NCI-H2081 (cell line): ENCODE results near the gene PARN.
A peak's percentile ranks its signal among the peaks of the same experiment; 100 is the strongest.

Source experiments
- DNase-seq, 2 experiments: peaks; one replicate each; lab custom pipeline; 2025; lab: John Stamatoyannopoulos, UW

Gene PARN

DNA sequence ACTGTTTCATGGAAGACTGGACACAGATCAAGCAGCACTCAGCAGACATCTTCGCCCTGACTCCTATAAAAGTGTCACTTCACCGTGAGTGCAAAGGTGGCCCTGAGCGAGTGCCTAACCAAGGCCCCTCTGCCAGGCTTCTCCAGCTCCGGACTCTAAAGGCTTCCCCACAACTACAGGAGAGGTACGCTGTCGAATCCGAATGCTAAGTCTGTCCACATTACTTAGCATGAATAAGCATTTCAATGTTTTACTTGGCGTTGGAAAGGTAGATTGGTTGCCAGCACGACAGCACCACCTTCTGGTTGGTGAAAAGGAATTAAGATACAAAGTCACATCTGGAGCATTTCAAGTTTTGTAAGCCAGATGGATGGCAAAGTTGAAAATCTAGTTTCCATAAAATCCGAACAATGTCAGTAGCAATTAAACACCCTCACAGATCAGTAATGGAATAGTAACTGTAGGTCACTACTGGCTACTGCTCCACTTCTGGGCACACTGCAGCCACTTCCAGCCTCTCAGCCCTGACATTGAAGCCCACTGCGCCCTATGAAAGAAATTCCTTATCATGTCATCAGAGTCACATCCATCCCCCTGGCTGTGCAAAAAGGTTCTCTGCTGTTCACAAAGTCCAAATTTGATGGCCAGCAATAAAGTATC, 100.9 kb downstream of the PARN start:
- peak; percentile 57 to 75 for DNase-seq

DNA sequence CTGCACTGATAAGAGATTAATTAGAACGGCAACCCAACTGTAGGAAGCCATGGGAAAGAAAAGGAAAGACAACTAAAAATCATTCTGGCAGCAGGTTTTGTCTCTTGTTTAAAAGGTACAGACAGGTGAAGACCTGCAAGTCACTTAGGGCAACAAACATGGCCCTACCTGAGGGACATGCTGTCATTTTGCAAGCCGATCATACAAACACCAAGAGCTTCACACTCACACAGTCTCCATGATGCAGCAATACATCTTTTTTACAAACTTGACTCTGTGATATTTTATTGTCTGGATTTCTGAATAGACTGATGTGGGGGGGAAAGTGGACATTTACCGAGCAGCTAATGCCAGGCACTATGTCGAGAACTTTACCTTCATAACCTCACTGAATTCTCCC, 101.8 kb downstream of the PARN start:
- no peak for DNase-seq

DNA sequence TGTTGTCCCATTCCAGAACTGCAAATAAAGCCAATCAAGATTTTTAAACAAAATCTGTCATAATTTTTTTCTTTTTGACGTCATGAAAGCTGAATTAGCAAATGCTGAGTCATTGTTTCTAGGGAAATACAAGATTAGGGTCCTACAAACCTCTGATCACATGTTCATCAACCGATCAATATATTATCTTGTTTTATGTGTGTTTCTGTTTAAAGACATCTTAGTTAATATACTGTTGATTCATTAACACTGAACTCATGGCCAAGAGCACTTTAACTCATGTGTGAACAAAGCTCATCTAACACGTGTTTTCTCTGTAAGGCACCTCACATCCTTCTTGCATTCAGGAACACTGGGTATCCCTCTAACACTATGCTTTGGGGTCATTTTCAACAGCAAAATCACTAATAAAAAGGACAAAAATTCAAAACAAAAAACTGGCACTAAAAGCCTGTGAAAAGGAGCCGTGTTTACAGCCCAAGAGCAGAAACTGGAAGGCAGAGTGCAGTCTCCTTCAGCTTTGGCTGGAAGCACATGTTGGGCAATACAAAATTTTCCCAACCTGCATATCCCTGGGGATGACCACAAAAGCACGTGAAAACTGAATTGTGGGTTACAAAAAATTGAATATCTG, 102.5 kb downstream of the PARN start:
- no peak for DNase-seq

DNA sequence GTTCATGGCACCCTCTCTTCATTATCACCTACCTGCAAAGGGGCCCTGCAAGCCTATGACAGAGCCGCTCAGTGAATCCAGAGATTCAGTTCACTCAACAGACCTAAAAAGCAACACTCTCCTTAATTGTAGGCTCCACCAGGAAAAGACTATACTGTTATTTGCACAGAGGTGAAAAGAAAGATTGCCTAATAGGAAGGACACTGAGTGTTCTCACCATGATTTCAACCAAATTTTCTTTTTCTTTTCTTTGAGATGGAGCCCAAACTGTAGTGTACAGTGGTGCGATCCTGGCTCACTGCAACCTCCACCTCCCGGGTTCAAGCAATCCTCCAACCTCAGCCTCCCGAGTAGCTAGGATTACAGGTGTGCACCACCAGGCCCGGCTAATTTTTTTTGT, 104.5 kb downstream of the PARN start:
- no peak for DNase-seq

DNA sequence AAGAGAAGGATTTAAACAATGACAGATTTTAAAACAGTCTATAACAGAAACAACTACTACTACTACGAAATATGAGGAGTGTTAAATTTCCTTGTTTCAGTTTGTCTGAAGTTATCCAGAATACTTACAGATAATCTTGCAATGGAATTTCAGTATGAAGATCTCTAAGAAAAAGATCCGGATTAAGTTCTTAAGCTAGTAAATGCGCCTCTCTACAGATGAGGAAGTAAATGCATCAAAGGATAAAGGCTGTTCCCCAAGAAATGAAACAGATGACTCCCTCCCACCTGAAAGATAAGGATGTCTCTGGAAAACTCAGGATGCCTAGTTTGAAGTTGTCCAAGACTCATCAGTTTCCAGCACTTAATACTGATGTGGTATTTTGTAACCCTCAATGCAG, 105.1 kb downstream of the PARN start:
- DNase-seq = no peak

DNA sequence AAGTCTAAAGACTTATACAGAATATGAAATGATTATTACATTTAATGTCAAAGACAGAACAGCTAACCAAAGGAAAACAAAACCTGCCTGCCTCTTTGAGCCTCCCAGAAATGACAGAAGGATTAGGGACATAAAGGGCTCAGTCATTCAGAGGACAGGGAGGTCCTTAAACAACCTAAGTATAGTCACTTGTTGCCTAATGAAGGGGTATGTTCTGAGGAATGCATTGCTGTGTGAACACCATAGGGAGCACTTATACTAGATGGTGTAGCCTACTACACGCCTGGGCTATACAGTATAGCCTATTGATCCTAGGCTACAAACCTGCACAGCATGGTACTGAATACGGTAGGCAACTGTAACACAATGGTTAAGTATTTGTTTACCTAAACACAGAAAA, 106.4 kb downstream of the PARN start:
- no peak for DNase-seq

DNA sequence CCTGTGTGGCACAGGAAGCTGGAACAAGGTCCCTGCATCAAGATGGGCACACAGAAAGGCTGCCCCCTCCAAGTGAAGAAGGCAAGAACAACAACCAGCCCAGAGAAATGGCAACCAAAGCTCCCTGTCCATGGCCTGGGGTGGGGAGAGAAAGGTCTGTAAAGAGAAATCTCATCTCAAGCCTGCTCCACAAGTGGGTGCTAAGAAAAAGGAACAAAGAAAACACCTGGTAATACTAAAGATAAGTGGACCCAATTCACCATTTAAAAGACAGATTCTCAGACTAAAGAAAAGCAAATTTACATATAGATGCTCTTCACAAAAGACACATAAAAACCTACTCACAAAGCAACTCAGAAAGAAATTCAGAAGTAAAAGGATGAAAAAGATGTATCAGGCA, 107.4 kb downstream of the PARN start:
- DNase-seq = no peak

DNA sequence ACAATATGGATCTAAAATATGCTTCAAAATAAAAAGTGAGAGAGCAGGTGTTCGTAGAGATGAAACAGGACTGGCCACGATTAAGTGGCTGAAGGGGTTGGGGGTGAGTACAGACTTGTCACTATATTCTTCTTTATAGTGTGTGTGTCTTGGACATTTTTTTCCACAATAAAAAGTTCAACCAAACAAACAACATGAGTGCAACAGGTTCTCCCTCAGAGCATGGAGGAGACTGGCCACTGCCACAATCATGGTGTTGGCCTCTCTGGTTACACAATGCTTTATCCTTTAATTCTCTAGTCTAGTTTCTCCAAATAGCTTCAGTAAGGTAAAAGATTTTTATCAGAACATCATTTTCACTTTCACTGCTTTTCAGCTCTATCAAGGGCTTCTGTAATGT, 109.3 kb downstream of the PARN start:
- DNase-seq = no peak

DNA sequence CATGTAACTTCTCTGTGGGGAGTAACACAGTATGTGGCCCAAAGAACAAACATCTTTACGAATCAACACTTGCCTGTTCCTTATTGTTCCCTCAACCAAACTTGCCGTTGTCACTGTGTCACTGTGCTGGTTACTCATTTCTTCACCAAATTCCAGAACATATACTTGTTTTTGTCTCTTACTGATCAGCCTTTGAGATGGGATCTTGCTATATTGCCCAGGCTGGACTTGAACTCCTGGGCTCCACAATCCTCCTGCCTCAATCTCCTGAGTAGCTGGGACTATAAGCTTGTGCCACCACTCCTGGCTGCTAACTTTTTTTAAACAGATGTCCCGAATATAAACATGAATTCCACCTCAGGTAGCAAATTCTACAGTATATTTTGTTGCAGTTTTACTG, 115.1 kb downstream of the PARN start:
- DNase-seq = no peak

DNA sequence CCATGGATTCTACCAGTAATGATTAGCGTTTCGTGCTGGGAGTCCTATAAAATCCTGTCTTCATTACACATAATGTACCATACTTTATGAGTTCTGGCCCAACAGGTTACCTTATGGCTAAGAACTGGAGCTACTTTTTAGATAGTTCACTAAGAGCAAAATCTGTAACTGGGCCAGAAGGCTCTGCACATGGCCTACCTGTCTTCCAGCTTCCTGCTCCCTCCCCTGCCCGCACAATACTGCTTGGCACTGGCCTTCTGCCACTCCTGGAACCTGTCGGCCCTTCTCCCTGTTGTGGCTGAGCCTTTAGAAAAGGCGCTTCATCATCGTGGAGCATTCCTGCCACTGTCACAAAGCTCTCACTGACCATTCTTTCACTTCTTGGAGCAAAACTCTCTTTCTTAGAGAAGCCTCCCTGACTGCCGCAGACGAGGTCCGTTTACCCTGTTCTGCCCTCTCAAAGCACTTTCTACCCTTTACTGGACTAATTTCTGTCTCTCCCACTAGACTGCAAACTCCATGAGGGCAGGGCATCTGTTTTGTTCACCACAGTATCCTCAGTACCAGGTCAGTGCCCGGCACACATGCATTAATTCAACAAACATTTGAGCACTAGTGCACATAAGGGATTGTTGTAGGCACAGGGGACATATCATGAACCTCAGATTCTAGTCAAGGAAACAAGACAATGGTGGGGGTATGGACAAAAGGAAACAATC, 116.5 kb downstream of the PARN start:
- DNase-seq = no peak

DNA sequence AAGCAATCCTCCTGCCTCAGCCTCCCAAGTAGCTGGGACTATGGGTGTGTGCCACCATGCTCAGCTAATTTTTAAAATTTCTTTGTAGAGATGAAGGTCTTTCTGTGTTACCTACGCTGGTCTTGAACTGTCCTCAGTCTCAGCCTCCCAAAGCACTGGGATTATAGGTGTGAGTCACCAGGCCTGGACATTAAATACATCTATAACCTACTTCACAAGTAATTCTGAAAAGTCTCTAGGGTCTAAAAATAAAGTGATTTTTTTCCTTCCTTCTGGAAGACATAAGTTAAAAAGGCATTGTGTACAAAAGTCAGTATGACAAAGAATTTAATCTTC, 118.3 kb downstream of the PARN start:
- DNase-seq = no peak

DNA sequence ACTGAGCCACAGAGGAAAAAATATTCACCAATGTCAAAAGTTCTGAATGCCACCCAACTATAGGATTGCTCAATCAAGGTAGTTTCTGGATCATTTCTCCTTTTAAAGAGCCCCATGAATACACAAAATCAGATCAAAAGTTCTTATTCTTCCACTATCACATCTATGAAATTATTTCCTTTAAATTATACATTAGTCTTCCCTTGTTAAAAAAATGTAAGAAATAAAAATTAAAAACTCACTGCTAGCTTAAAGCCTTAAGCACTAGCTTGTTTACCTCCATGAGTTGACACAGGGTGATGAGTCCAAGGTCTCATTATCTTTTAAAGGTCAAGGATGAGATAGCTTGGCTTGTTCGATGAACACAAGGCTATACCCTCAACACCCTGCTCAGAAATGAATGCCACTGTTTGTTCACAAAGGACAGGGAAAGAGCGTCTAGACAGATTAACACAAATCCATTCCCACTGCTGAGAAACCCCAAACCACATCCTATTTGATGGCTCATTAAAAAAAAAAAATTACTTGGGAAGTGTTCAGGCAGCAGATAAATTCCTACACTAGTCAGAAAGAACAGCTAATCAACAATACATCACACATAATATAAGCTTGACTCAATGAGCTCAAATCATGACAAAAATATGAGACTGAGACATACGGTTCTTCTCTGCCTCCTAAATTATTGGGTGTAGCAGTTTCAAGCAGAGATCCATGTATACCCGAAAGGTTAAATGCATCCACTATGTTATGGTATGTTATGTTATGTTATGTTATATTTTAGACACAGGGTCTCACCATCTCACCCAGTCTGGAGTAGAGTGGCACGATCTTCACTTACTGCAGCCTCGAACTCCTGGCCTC, 118.9 kb downstream of the PARN start:
- no peak for DNase-seq

DNA sequence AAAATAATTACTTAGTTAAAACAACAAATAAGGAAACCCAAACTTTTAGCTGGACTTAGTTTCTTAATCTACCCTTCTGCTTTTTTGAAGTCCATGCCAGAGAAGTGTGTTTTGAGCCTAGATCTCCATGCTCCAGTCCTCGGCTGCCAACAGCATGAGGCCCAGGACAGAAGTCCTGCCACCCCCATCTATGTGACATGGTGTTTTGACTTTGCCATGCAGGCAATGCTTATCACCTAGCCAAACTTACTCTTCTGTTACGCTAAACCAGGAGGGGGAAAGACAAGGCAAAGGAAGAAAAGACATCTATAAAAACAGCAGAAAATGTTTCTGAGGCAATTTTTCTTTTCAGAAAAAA, 119.5 kb downstream of the PARN start:
- no peak for DNase-seq

DNA sequence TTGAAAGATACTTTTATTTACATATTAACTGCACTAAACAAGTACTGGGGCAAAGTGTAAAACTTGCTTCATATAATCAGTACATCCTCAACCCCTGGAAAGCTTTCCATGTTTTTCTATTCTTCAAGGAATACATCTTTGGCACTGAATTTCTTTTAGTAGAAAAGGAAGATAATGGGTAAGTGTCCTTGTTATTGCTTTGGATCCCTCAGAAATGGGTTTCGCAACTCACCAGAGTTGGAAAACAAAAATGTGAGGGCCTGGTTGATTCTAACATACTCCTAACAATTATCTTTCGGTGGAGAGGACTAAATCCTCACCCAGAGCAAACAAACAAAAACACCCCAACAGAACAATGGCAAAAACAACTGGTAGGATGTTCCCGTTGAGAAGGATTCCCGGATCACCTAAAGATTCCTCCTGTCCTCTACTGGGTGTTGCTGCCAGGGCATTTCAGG, 120.4 kb downstream of the PARN start:
- no peak for DNase-seq

DNA sequence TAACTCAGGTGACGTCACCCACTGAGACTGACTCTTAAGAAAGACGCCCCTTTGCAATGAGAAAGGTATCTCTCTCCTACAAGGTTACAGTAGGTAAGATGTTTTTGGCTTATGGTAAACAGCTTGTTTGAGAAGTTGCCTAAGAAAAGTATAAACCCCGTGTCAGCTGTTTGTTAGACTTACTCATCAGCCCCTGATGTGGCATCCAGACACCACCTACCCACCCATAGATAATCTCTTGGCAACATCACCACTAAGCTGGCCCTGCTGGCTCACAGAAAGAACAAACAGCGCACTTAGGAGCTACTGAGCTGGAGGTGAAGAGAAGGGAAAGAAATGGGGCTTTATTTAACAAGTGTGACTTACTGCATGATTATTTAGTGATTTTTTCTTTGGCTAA, 121.0 kb downstream of the PARN start:
- DNase-seq = no peak

DNA sequence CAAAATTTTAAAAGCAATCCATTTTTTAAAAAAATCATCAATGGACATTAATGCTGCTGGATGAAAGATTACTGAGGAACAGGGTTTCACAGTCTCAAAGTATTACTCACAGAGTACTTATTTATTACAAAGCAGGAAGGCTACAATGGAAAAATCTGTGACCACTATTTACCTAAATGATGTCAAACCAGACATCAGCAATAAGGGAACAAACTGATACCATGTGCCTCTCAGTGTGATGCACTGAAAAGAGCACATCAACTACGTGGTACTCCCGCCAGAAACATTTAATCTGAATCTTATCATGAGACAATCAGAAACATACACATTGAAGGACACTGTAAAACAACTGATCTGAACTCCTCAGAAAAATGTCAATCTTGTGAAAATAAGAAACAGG, 124.2 kb downstream of the PARN start:
- DNase-seq = peak in 1 of 2 experiments; percentile 6

DNA sequence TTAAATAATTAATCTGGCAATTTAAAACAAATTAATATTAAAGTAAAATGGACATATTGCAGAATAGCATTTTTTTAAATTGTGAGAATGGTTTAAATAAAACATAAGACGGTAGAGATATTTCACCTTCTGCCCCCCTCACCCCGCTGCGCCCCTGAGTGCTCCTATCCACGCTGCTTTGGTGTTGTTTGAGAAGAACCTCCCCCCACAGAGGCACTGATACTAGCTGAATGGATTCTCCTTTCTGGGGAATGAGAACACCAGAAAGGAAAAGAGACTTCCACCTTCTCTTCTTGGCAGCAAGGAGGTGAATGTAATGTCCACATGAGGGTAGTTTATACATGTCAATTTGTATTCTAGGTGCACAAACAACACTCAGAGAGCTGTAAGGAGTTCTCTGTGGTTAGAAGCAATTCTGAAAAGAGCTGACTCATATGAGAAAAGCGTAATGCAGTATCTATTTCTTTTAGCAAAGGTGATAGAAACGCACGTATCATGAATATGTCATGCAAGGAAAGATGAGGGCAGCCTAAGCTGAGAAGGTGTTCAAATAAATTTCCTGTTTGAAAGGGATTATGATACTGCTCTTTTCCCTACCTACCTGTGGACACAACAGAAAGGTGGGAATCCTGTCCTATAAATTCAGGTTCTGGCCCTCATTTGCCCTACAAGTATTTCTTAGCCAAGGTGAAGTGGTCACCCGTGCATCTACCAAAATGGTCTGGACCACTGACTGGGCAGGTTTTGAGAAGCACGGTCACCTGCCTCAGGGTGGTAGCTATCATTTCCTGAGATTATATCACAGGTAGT, 126.9 kb downstream of the PARN start:
- DNase-seq = no peak

DNA sequence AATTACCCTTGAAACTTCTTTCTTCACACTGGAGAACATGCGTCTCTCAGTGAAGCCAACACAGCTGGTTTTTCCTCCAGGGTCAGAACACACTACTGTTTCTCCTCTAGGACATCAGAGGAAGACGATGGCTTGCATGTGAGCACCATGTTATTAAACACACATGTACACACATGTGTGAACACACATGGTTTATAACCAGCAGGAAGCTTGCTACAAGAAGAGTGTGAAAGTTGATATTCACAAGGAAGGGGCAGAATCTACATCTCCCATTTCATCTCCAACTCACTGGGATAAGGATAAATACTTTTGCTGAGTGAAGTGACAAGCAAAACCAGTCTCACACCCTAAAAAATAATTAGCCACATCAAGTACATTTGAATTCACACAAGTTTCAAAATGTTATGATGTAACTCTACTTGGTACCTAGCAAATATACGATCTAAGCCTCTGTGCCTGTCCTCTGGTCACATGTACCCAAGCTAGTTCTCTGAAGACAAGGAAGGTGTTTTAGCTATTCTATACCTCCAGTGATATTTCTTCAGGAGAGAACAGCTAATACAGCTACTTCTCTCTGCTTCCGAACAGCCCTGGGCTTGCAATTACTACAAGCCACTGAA, 127.7 kb downstream of the PARN start:
- DNase-seq = no peak

DNA sequence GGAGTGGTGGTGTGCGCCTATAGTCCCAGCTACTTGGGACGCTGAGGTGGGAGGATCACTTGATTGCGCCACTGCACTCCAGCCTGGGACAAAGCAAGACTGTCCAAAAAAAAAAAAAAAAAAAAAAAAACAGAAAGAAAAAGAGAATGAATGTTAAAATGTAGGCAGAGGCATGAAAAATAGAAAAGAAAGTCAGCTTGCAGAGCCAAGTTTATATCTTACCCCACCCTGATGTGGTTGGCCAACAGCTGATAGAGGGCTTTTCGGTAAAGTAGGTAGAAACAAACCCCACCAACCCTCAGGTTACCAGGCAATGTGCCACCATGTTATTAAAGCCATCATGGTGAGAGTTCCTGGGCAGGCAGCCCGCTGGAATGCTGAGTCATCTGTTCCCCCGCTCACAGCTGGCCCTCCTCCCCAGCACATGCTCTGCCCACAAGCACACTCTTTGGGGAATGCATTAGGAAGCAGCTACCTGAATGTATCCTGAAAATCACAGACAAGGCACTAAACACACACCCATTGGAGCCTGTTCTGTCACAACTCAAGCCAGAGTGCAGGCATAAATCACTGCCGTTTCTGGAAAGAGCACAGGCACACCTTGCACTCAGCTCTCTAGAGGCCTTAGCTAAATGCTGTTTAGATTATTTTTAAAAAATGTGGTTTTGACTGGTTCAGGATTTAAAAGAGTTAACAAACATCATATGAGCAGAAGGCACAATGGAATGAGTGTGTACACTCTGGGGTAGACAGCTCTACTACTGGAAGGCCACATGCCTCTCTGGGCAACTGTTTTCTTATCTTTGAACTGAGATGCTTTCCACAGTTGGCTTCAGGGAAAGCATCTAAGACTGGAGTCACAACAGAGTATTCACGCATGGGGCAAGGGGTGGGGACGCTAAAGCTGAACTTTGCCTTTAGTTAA, 128.5 kb downstream of the PARN start:
- DNase-seq = peak; percentile 79 to 89

DNA sequence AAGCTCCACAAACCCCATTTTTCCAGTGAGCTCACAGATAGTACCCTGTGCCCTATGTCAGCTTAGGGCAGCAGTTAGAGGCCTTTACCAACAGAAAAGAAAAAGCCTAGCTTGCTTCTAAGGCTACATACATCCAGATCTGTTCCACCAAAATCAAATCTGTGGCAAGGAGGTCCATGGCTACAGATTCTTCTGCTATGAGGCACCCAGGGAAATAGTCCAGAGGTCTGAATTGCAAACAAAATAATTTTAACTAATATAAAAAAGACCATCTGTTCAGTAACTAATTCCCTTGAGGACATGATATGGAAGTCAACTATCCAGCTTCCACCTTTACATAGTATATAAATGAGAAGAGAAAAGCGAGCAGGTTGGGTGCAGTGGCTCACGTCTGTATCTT, 129.3 kb downstream of the PARN start:
- no peak for DNase-seq
